ENCODE results near the gene SLITRK4.

DNA sequence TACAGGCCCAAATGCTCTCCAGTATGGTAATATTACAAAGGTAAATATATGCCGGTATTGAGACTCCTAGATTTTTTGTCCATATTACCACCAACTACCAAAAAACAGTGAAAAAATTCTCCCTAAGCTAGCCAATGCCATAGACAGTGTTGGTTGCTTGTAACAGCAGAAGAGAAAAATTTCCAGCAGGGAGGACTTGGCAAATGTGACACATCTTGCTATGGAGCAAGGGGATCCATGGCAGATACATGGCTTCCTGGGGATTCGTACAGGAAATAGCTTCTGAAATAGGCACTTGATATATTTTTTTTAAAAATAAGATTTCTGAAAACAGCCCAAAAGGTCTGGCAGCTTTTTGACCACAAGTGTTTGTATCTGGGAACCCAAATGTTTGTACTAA lies 14.6 kb downstream of the SLITRK4 start:
- TF ChIP-seq TBP (CRISPR knock-in tag; IDR thresholded peaks at IDR 0.05) (no peak), ZNF747 (CRISPR knock-in tag; IDR thresholded peaks at IDR 0.05; ENCODE audit: borderline replicate concordance) (no peak)

Measured in HepG2 (cell line).